GM12892 (cell line): ENCODE data around the gene PDE8B.

Experiments used
- POLR2A ChIP-seq: IDR thresholded peaks from 2 replicates; pipeline ENCODE4 v1.6.1; 2011; ENCODE audit warnings: low read depth, low read length, control low read depth
- POLR2AphosphoS5 ChIP-seq: IDR thresholded peaks from 2 replicates; pipeline ENCODE4 v1.6.1; 2011; ENCODE audit warnings: low read depth, low read length, control low read depth
- TAF1 ChIP-seq: IDR thresholded peaks from 2 replicates; pipeline ENCODE4 v1.6.1; 2011; ENCODE audit warnings: low read depth, mild to moderate bottlenecking, control low read depth, low read length, borderline replicate concordance

DNA sequence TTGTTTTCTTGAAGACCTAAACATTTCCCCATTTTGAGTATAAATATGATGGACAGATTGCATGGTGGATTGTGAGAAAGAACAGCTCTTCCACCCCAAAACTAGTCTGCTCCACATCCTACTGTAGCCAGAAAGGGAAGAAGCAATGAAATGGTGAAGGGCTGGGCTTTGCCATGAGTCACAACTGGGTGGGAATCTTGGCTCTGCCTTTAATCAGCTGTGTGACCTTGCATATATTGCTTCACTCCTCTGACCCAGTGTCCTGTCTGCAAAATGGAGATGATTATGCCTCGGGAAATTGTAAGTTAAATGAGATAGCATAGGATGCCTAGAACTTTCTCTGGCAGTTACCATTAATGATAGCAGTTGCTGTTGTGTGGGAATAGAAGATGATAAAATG is 101.9 kb downstream of the PDE8B start:
- no peak for TF ChIP-seq POLR2AphosphoS5
- no peak for TF ChIP-seq POLR2A
- no peak for TF ChIP-seq TAF1
